NOMO-1 (cell line): ENCODE data around the gene PRRC1.
A peak's percentile ranks its signal among the peaks of the same experiment; 100 is the strongest.
"Not testable (repeated sequence)": the region's sequence is repeated elsewhere in the genome, so short reads cannot be mapped to it uniquely, and the experiment has no call there.

Experiments used
- DNase-seq, 2 experiments: peaks; one replicate each; lab custom pipeline; 2025; ENCODE audit not compliant: unreplicated experiment in 2 of 2; lab: John Stamatoyannopoulos, UW

PRRC1 gene

DNA sequence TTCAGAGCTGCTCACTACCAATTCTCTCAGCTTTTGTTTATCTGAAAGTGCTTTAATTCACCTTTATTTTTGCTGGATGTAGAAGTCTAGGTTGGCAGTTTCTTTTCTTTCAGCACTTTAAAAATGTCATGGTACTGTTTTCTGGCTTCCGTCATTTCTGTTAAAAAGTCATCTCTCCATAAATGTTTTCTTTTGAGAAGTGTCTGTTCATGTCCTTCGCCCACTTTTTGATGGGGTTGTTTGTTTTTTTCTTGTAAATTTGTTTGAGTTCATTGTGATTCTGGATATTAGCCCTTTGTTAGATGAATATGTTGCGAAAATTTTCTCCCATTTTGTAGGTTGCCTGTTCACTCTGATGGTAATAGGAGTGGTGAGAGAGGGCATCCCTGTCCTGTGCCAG is 23.1 kb downstream of the PRRC1 start:
- not testable (repeated sequence) for DNase-seq

DNA sequence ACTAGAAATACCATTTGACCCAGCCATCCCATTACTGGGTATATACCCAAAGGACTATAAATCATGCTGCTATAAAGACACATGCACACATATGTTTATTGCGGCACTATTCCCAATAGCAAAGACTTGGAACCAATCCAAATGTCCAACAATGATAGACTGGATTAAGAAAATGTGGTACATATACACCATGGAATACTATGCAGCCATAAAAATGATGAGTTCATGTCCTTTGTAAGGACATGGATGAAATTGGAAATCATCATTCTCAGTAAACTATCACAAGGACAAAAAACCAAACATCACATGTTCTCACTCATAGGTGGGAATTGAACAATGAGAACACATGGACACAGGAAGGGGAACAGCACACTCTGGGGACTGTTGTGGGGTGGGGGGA is 27.8 kb downstream of the PRRC1 start:
- DNase-seq, result not testable (repeated sequence)

DNA sequence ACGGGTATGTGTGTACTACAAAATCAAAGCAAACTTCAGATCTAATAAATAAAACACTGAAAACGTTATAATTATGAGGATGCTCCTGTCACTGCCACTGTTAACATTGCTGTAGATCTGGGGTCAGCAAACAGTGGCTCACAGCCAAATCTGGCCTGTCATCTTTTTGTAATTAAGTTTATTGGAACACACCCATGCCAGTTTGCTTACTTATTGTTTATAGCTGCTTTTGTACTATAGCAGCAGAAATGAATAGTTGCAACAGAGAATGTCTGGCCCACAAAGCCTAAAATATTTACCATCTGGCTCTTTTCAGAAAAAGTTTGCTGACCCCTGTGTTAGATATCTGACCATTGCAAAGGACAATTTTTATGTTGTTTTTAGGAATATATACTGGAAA is 32.1 kb downstream of the PRRC1 start:
- DNase-seq, result no peak

DNA sequence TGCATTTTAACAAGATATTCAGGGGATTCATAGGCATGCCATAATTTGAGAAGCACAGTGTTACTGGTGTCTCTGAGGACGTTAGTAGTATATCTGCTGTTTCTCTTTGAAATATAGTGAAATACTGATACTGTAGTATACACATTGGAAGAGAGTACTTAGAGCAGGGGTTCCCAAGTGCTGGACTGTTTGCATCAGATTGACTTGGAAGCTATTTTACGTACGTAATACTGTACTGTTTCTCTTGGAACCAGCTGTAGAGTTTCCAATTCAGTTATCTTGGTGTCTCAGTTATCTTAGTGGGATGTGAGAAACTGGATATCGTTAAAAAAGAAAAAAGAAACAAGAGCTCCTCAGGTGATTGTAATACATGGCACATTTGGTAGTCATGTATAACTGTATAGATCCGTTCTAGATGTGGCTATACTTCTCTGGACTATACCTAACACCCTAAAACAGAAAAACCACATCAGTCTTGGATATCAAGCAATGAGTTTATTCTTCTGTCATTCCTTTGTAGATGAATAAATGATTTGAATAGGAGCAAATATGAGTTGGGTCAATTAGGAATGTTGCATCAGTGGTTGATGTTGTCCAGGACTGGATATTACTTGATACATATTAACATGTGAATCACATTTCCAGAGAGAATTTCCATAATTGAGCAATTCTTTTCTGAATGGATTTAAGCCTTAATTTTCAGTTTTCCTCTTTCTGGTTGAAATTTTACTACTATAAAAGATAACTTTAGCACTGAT is 33.4 kb downstream of the PRRC1 start:
- DNase-seq, result no peak

DNA sequence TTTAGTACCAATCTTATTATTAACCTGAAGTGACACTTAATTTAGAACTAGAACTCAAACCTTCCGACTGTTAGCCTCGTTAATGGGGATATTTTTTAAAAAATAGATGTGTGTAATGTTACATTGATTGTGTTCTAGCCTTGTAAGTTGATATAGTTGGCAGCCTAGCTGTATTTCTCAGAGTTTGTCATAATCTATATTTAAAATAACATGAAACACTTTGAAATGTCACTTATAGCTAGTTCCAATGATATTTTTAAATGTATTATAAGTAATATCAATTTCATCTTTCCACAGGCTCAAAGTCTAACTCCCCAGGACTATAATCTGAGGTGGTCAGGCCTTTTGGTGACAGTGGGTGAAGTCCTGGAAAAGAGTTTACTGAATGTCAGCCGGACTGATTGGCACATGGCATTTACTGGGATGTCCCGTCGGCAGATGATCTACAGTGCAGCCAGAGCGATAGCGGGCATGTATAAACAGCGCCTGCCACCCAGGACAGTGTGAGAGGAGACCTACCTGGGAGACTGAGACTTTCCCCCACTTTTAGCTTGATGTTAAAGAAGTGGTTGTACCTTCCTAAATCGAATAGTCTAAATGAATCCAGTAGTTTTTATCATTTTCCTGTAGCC is 34.1 kb downstream of the PRRC1 start:
- DNase-seq, result no peak

DNA sequence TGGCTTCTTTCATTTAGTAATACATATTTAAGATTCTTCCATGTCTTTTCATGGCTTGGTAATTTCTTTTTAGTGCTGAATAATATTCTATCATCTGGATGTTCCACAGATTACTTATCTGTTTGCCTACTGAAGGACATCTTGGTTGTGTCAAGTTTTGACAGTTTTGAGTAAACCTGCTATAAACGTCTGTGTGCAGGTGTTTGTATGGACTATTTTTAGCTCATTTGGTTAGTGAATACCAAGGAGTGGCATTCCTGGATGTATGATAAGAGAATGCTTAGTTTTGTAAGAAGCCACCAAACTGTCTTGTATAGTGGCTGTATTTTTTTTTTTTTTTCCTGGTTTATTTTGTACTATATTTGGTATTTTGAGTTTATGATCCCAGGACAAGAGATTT is 38.4 kb downstream of the PRRC1 start:
- DNase-seq, result no peak

DNA sequence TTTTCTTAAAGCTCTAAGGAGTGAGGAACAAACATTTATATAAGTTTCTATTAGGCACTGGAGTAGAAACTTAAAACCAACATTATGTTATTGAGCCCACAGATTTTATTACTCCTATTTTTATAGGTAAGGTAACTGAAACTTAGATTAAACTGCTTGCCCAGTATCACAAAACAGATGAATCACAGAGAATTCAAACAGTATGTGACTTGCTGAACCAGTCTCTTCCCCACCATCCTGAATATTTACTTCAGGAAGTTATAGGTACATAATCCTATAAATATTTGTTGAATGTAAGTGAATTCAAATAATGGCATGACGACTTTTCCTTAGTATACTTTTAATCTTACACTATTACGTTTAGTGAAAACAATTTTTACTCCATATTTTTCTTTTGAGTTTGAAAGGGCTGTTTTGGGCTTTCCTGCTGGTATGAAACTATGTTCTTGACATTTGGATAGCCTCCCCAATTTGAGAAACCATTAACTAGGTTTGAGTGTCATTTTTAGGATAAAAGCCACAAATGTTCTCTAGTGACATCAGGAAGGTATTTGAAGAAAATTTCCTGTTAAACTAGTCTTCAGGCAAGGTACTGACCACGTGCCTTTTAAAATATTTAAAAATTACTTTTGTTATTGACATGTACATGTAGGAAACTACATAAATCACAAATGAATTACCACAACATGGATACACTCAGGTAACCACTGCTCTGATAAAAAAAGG is 39.3 kb downstream of the PRRC1 start:
- DNase-seq, result no peak

DNA sequence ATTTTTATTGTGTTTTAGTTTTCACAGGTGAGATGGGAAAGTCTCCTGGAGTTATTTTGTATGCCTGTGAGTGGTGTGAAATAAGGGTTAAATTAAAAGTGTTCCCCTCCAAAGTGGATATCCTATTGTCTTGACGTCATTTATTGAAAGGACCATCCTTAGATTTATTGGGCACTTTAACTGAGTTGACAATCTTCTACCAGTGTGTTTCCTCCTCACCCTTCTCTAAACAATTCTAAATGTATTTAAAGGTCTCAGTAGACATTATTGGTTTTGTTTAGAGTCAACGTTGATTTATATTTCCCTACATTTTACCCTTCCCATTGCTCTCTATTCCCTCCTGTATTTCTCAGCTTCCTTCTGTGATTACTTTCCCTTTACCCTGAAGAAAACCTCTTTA is 40.8 kb downstream of the PRRC1 start:
- no peak for DNase-seq

DNA sequence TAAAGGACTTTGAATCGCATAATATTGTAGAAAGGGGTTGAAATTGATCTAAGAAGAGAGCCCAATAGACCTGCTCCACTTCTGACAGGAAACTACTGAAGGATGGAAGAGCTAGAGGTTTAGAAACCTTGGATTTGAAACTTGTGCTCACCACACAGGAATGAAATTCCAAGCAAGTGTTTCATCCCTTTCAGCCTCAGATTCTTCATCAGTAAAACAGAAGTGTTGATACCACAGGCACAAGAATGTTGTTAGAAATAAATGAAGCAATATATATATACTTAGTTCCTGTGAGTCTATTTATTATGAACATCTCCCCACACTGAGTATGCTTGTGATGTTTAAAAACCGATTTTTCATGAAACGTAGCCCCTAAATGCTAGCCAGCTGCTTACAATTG is 43.8 kb downstream of the PRRC1 start:
- DNase-seq, result no peak

DNA sequence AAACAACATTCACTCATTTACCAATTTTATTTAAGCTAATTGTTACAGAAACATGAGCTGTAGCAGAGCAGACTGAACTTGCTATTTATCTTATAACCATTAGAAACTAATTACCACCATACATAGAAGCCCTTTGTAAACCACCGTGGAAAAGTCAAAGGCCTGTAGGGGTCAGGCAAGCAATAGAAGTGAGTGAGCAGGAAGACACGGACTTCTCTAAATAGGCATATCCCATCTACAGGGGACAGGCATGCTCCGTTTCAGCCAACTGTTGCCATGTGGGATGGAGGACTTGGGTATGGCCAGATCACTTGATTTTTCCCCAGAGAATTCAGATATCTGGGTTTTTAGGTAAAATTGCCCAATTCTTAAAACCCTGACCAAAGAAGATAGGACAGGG is 44.8 kb downstream of the PRRC1 start:
- DNase-seq, result peak in 1 of 2 experiments; percentile 12

DNA sequence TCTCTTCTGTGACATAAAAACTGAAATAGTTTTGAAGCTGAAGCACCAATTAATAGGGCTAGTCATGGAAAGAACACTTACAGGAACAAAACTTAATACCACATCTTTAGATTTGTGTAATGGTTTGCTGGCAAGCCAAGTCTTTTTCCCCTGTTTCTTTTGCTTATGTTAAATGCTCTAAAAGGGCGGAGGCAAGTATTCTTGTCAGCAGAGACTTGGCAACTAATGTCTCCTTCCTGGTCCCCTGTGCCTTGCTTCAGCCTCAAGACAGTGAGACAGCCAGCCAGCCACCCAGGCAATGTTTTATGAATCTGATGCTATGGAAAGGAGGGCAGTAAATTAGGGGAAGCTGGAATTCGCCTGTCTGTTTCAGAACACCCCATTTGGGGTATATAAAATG is 45.7 kb downstream of the PRRC1 start:
- DNase-seq, result no peak

DNA sequence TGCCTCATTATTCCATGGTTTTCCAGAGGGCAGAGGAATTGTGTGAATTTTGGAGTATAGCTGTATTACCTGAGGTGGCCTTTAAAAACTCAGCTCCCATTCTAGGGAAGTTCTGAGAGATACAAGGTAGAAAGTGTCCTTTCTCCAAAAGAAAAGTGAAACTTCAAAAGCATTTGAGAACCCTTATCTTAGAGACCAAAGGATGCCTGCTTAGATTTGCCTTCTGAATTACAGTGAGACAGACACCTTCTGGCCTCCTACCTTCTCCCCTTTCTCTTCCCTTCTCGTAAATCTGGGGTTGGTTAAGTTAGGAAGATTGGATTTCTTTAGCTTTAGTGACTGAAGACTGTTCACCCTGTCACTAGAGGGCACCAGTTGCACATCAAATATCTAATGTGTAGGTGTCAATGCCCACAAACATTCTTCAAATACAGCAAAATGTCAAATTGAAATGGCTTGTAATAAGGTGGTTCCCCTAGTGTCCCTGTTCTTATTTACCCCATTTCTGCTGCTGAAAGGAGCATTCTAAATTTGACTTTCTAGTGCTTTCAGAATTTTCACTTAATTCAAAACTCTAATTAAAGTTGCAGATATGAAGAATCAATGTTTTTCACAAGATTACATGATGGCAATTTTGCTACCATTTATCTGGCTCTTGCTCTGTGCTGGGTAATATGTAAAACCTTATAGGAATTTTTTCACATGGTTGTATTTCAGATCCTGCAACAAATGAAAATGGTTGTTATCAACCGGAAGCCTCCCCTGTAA is 46.7 kb downstream of the PRRC1 start:
- peak; percentile 1 to 73 for DNase-seq

DNA sequence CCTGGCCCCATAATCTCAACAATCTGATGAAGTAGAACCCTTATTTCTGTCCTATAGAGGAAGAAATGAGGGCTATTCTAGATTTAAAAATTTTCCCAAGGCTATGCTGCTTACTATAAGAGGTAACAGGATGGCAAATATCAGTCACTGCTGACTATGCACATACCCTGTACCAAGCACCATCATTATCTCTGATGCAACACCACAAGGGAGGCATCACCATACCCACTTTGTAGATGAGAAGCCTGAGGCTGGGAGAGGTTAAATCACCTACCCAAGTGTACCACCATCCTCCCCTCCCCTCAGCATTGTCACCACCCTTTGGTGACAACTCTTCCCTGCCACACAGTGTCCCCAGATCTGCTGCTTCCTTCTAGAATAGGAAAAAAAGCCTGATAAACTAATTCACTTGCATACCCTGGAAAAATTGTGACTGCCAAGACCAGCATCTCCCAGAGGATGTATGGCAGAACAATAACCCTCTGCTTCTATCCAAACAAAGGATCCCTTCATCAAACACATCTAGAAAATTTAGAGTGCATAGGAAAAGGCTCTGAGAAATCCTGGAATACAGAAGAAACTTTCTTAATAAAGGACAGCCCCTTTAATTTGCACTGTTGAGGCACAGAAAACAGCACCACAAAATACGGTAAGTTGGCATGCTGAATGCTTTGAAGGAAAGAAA is 48.3 kb downstream of the PRRC1 start:
- no peak for DNase-seq

DNA sequence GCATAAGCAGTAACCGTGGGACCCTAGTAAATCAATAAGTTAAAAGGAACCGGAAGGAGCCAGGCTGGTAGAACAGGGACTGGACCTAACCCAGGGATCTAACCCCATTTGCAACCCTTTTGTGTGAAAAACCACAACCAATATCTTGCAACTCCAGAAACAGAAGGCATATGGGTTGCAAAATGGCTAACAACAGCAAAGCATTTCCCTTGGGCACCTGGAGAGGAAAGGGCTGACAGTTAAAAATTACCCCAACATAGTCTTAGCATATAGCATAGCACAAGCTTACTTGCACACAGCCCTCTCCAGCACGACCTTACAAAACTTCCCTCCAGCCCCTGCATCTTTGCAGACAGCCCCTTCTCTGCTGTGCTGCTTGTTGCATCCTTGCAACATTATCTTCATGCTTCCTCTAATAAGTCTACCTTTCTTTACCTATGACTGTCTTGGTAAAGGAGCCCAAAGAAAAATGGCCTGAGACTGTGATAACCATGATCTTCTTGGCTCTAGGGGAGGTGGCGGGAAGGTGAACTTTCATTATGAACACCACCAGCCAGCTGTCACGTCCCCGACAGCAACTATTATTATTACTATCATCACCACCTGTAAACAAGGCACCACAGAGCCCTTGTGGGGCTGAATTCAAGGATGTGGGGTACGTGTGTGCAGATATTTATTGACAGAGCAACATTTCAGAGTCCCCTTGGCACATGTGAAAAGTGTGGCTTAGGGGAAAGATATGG is 49.8 kb downstream of the PRRC1 start:
- DNase-seq, result peak in 1 of 2 experiments; percentile 31

DNA sequence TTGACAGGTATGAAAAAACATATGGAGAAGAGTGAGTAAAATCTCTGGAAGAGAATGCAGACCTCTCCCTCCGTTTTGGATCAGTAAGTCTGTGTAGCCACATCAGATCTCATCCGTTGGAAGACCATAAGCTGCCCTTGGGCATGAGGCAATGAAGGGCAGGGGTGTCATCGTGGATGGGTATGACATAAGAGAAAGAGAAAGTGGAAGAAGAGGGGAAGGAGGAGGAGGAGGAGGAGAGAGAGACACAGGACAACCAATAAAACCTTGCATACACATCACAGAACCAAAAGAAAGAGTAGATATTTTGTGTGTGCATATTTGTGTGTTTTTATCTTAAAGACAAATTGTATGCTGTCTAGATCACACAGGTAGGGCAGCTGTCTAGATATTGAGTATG is 50.7 kb downstream of the PRRC1 start:
- DNase-seq, result no peak

DNA sequence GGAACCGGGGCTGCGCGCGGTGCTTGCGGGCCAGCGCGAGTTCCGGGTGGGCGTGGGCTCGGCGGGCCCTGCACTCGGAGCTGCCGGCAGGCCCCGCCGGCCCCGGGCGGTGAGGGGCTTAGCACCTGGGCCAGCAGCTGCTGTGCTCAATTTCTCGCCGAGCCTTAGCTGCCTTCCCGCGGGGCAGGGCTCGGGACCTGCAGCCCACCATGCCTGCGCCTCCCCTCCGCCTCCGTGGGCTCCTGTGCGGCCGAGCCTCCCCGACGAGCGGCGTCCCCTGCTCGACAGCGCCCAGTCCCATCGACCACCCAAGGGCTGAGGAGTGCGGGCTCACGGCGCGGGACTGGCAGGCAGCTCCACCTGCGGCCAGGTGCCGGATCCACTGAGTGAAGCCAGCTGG is 52.0 kb downstream of the PRRC1 start:
- DNase-seq, result not testable (repeated sequence)

DNA sequence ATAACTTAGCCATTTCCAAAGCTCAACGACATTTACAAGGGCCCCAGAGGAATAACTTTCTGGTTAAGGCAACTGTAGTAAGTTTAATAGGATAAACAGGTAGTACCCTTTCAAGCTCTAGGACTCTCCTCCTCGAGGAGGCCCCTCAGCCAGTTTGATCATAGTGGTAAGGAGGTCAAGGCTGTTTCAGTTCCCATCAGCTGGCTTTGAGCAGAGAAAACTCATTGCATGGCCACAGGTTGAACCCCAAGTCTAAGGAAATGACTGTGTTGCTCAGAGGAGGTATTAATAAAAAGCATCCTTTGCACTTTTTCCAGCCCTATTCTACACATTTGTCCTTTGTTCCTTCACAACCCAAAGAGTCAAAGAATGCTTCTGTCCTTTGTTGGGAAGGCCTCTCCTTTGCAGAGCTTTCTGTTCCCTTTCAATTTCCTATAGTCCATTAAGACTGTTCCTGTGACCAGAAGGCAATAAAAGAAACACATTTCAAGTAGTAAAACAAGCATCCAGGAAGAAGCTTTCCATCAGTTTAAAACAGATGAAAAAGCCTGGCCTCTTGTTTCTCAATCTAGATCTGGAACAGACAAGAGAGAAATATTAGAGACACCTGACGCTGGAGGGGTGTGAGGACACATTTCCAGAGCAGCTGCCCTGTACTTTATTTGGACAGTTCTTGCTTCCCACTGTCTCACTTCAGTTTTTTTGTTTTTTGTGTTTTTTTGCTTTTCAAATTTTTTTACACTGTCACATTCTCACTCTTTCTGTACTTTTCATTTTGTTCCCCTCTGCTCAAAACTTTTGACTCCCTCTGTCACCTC is 54.1 kb downstream of the PRRC1 start:
- no peak for DNase-seq

DNA sequence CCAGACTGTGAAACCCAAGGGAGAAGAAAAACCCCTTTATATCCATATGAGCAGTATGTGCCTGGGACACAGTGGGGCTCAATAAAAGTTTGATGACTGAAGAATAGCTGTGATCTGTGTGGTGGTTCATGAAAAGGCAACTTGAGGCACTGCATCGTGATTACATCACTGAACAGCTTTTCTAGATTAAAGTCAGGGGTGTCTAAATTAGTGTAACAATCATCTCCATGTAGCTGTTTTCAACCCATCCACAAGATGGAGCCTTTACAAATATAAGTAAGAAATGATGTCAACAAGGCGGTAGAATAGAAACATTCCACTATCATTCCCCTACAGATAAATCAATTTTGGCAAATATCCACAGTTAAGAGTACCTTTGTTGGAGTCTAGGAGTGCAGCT is 55.5 kb downstream of the PRRC1 start:
- no peak for DNase-seq
